NT2/D1 (cell line): Measurements from ENCODE around the gene ATG4C.

Experiments used
- SUZ12 ChIP-seq: IDR thresholded peaks from 2 replicates; pipeline ENCODE4 v1.6.1; 2011; ENCODE audit not compliant: insufficient read length, insufficient read depth; ENCODE audit errors: extremely low read depth
- YY1 ChIP-seq: IDR thresholded peaks from 2 replicates; pipeline ENCODE4 v1.6.1; 2011; ENCODE audit not compliant: insufficient read length, insufficient read depth
- ZNF274 ChIP-seq: IDR thresholded peaks from 2 replicates; pipeline ENCODE4 v1.6.1; 2011; ENCODE audit warnings: mild to moderate bottlenecking, low read depth, low read length

- no peak for TF ChIP-seq ZNF274
- TF ChIP-seq YY1, result no peak
- TF ChIP-seq SUZ12, result no peak
These were observed 39.6 kb downstream of the ATG4C start for GRCh38 chr1:62823556-62823955.
